IMR-90 (cell line): ENCODE results near the gene TUBD1. TPM values are rescaled to one million over a fixed set of nuclear protein-coding genes. Genes with fewer than 3 reads are reported as not detected.
A peak's percentile ranks its signal among the peaks of the same experiment; 100 is the strongest.

Experiments used
- ATAC-seq: fragments of 200-7000 bp; cut with Tn5 transposase; 2 replicates; pipeline ENCODE4 v1.9.1; 2020; ENCODE audit warnings: low read depth, mild to moderate bottlenecking, moderate library complexity
- BruUV-seq: library from RNA; stranded (reverse); fragments of 400-500 nt; replicated peaks from 2 replicates; lab custom pipeline; 2021; lab: Mats Ljungman, UMichigan
- CTCF ChIA-PET: fragments of 300-600 bp; formaldehyde crosslinking; extraction: SDS; loops from one replicate; lab custom pipeline; 2021; ENCODE audit warnings: antibody characterized with exemption; lab: Yijun Ruan, JAX
- POLR2A ChIA-PET: fragments of 300-600 bp; sonication (Branson Sonifier 250); formaldehyde crosslinking; loops from one replicate; lab custom pipeline; 2022; ENCODE audit warnings: antibody characterized with exemption; ENCODE audit not compliant: unreplicated experiment; lab: Charles Lee
- DNase-seq: peaks from one replicate; pipeline ENCODE4 v3.0.0; 2013
- H2AFZ ChIP-seq: replicated peaks from 2 replicates; pipeline ENCODE3; 2013; ENCODE audit warnings: low read length, mild to moderate bottlenecking; ENCODE audit not compliant: poor library complexity
- H2AK5ac ChIP-seq: 2 replicates; pipeline ENCODE4 v1.6.1; 2013; ENCODE audit warnings: low read depth, low read length, inconsistent platforms
- H2AK9ac ChIP-seq: replicated peaks from 2 replicates; pipeline ENCODE3; 2013; ENCODE audit warnings: mild to moderate bottlenecking, low read depth, low read length, moderate library complexity; ENCODE audit not compliant: poor library complexity
- H2BK120ac ChIP-seq: 2 replicates; pipeline ENCODE4 v1.6.1; 2013; ENCODE audit warnings: low read depth, low read length, inconsistent platforms
- H2BK15ac ChIP-seq: 3 replicates; pipeline ENCODE4 v1.6.1; 2013; ENCODE audit warnings: low read depth, low read length, inconsistent platforms
- H2BK20ac ChIP-seq: 2 replicates; pipeline ENCODE4 v1.6.1; 2013; ENCODE audit warnings: low read depth, mild to moderate bottlenecking, inconsistent platforms, low read length, moderate library complexity
- H2BK5ac ChIP-seq: 2 replicates; pipeline ENCODE4 v1.6.1; 2013; ENCODE audit warnings: mild to moderate bottlenecking, low read depth, low read length, inconsistent platforms; ENCODE audit not compliant: poor library complexity, severe bottlenecking
- H3K14ac ChIP-seq: replicated peaks from 2 replicates; pipeline ENCODE4 v1.6.1; 2013; ENCODE audit warnings: low read depth, low read length, inconsistent platforms
- H3K18ac ChIP-seq: 2 replicates; pipeline ENCODE4 v1.6.1; 2013; ENCODE audit warnings: low read depth, low read length, control low read depth
- H3K23ac ChIP-seq: 2 replicates; pipeline ENCODE4 v1.6.1; 2013; ENCODE audit warnings: low read depth, low read length, inconsistent platforms
- H3K27ac ChIP-seq: 2 replicates; pipeline ENCODE4 v1.5.1; 2013; ENCODE audit warnings: mild to moderate bottlenecking, control low read depth, low read length; ENCODE audit not compliant: insufficient read depth
- H3K27me3 ChIP-seq: 2 replicates; pipeline ENCODE4 v1.6.1; 2013; ENCODE audit warnings: low read length; ENCODE audit not compliant: control insufficient read depth, insufficient read depth
- H3K36me3 ChIP-seq: 2 replicates; pipeline ENCODE4 v1.6.1; 2013; ENCODE audit warnings: low read length, mixed read lengths; ENCODE audit not compliant: control insufficient read depth, insufficient read depth
- H3K4ac ChIP-seq: 2 replicates; pipeline ENCODE4 v1.6.1; 2013; ENCODE audit warnings: low read depth, low read length, inconsistent platforms
- H3K4me1 ChIP-seq: 2 replicates; pipeline ENCODE4 v1.6.1; 2013; ENCODE audit warnings: low read length, mixed read lengths; ENCODE audit not compliant: control insufficient read depth, insufficient read depth
- H3K4me2 ChIP-seq: 2 replicates; pipeline ENCODE4 v1.6.1; 2013; ENCODE audit warnings: low read depth, mild to moderate bottlenecking, control low read depth, low read length, moderate library complexity
- H3K4me3 ChIP-seq: 2 replicates; pipeline ENCODE4 v1.5.1; 2013; ENCODE audit warnings: low read depth, mild to moderate bottlenecking, control low read depth, low read length, moderate library complexity; ENCODE audit not compliant: insufficient read depth
- H3K56ac ChIP-seq: 2 replicates; pipeline ENCODE4 v1.6.1; 2013; ENCODE audit warnings: low read length, inconsistent platforms; ENCODE audit not compliant: insufficient read depth; ENCODE audit errors: extremely low read depth
- H3K79me1 ChIP-seq, 2 experiments: 2 replicates each; pipeline ENCODE4 v1.6.1; 2013; ENCODE audit warnings: low read length in 2 of 2, inconsistent platforms in 1 of 2, low read depth in 1 of 2
- H3K9ac ChIP-seq: 2 replicates; pipeline ENCODE4 v1.6.1; 2013; ENCODE audit warnings: low read depth, low read length, control low read depth
- H3K9me1 ChIP-seq: 2 replicates; pipeline ENCODE4 v1.6.1; 2013; ENCODE audit warnings: low read length, inconsistent platforms; ENCODE audit not compliant: insufficient read depth
- H3K9me3 ChIP-seq: 2 replicates; pipeline ENCODE4 v1.6.1; 2013; ENCODE audit warnings: low read length; ENCODE audit not compliant: control insufficient read depth, insufficient read depth
- H4K20me1 ChIP-seq: 2 replicates; pipeline ENCODE4 v1.6.1; 2013; ENCODE audit warnings: low read length, inconsistent platforms; ENCODE audit not compliant: insufficient read depth
- H4K5ac ChIP-seq: 2 replicates; pipeline ENCODE4 v1.6.1; 2013; ENCODE audit warnings: mild to moderate bottlenecking, low read depth, low read length, control low read depth
- H4K8ac ChIP-seq, 2 experiments: 2 replicates each; pipeline ENCODE4 v1.6.1; 2013; ENCODE audit warnings: low read depth in 2 of 2, low read length in 2 of 2, control low read depth in 1 of 2, inconsistent platforms in 1 of 2
- H4K91ac ChIP-seq: 2 replicates; pipeline ENCODE4 v1.6.1; 2013; ENCODE audit warnings: low read depth, low read length, inconsistent platforms; ENCODE audit not compliant: insufficient read depth
- CTCF ChIP-seq: conservative IDR thresholded peaks from 2 replicates; pipeline ENCODE4 v1.5.1; 2012; ENCODE audit warnings: mild to moderate bottlenecking, low read depth, low read length, improper control_type of control experiment
- FOS ChIP-seq: fragments of 150-350 bp; IDR thresholded peaks from 2 replicates; pipeline ENCODE4 v1.6.1; 2016; ENCODE audit warnings: low read depth, low read length
- MAFK ChIP-seq: IDR thresholded peaks from 2 replicates; pipeline ENCODE4 v1.6.1; 2012; ENCODE audit warnings: low read depth, low read length, improper control_type of control experiment
- WGBS, 2 experiments: methylation state at CpG; one replicate each; pipeline versions ENCODE4 v1.1.5 to v1.1.7; 2013; ENCODE audit warnings: missing lambda C conversion rate in 2 of 2; ENCODE audit not compliant: insufficient read length in 1 of 2; ENCODE audit errors: extremely low coverage in 2 of 2; 5-methylcytosine and 5-hydroxymethylcytosine counted together
- dilution Hi-C: fragments of 300-500 bp; cut with HindIII; formaldehyde crosslinking; loops from one replicate; pipeline ENCODE4 v1.14.3; 2018; ENCODE audit warnings: low sequenced_read_pairs; ENCODE audit not compliant: unreplicated experiment
- in situ Hi-C: fragments of 300-500 bp; cut with MboI; formaldehyde crosslinking; loops from 3 replicates; pipeline ENCODE4 v1.14.3; 2019; ENCODE audit warnings: low sequenced_read_pairs, inconsistent platforms, mixed read lengths
- intact Hi-C: fragments of 100-400 bp; cut with micrococcal nuclease; formaldehyde crosslinking; loops from 2 replicates; pipeline ENCODE4 v1.10.0; 2022
- polyA plus RNA-seq, 3 experiments: library from polyadenylated mRNA; depleted of rRNA; stranded (reverse); fragments of >200 nt; gene quantifications; 2 replicates each; pipeline ENCODE4 v1.2.3, GENCODE V29; 2012; ENCODE audit warnings: low replicate concordance in 1 of 3
- total RNA-seq: library from RNA; depleted of rRNA; stranded (reverse); fragments of >200 nt; gene quantifications from 2 replicates; pipeline ENCODE4 v1.2.3, GENCODE V29; 2012

TUBD1 gene
- total and polyA plus RNA-seq, 2 of the 4 experiments (the other 2 are of a cell fraction), result 2.2 to 4.7 TPM

DNA sequence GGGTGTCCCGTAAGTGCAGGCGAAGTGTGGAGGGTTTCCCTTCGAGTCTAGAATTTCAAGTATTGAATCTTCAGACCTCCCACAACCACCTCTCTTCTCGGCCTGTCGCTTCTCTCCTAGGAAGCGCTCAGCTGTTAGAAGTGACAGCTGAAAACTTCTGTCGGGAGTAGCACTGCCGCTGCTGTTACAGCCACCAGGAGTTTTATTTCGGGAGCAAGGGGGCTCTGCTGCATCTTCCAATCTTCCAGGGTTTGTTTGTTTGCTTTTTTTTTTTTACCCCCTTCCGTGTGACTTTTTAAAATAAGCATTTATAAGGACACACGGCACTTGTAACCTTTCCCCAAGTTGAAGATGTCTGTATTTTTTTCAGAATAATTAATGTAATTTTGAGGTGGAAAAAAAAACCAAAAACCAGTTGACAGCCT is 945 bp upstream of the TUBD1 start:
- Histone ChIP-seq H3K9ac (peak overlapping the region; percentile 79), H3K27ac (peak overlapping the region; percentile 69), H3K4me1 (peaks cover 2% of the 10 kb centered on the region; the same call in 1 of the 2 replicates), H3K36me3 (no peaks in the 10 kb centered on the region; the same call in 1 of the 2 replicates), H2BK15ac (no peak overlapping the region), H3K23ac (peak overlapping the region; percentile 69), H2BK5ac (peak overlapping the region; percentile 29), H3K9me1 (0 out of 2 replicates have a peak, but pooled peaks cover 6% of the 10 kb centered on the region), H3K4me2 (peak overlapping the region; percentile 71), H4K5ac (no peak overlapping the region), H3K79me1 (peaks cover 0 to 44% of the 10 kb centered on the region in 2 experiments; a peak in 3 of 4 replicates), H3K56ac (peak overlapping the region; percentile 19; the same call in 1 of the 2 replicates), H2AK9ac (peak overlapping the region; percentile 91), H4K20me1 (peaks cover 12% of the 10 kb centered on the region), H3K4ac (no peak overlapping the region), H3K4me3 (peak overlapping the region; percentile 56), H3K14ac (peak overlapping the region; percentile 80), H2BK120ac (no peak overlapping the region), H3K27me3 (no peaks in the 10 kb centered on the region), H4K8ac (peak overlapping the region in 1 of 2 experiments; percentile 38; a peak in 1 of 4 replicates), H2AFZ (peak overlapping the region; percentile 97), H4K91ac (no peak overlapping the region), H2AK5ac (peak overlapping the region; percentile 63; the same call in 1 of the 2 replicates), H2BK20ac (no peak overlapping the region), H3K9me3 (no peaks in the 10 kb centered on the region), H3K18ac (no peak overlapping the region)
- intact Hi-C loops (no loop called here), in situ Hi-C loops (no loop called here), dilution Hi-C loops (no loop called here)
- BruUV-seq, result no TSS peak
- POLR2A ChIA-PET, result no interaction called here
- ATAC-seq, result no peak
- no CpG with 5 or more reads among the region's 11 CpGs for WGBS, 2 experiments
- CTCF ChIA-PET, result interaction anchor here (0.5 to 1.0 kb wide), 2 partner anchors 71 to 391 kb away, joined by 3 read pairs; partner anchors contain the start of gene RNFT1
- TF ChIP-seq CTCF, result no peak
- no peak for TF ChIP-seq FOS
- TF ChIP-seq MAFK, result no peak
- DNase-seq, result peak; percentile 8
